ENCODE measurements around the gene PHF21B. TPM values are rescaled to one million over a fixed set of nuclear protein-coding genes. Genes with fewer than 3 reads are reported as not detected.

Gene PHF21B
- total RNA-seq, 1 experiment from 2014 or later = 4.5 TPM

- no peak for DNase-seq (ENCODE audit: low read depth, low spot score)
These were observed 116.1 kb downstream of the PHF21B start for GRCh38 chr22:44893731-44894080.

GRCh38 chr22:44892803-44893730 is 116.7 kb downstream of the PHF21B start:
- CTCF ChIA-PET = no interaction called here

More at GRCh38 chr22:44893731-44894080, 116.1 kb downstream of the PHF21B start:
- intact Hi-C loops (cut with micrococcal nuclease; ENCODE audit: unreplicated experiment) = no loop called here
- TF ChIP-seq SIN3A (IDR thresholded peaks at IDR 0.05; ENCODE audit: borderline replicate concordance, insufficient read depth, low read depth, low read length) (no peak), CTCF (IDR thresholded peaks at IDR 0.05) (no peak), POLR2AphosphoS5 (IDR thresholded peaks at IDR 0.05; ENCODE audit: low read depth, low read length) (no peak), TCF7L2 (IDR thresholded peaks at IDR 0.05; ENCODE audit: low read depth, low read length) (no peak), REST (IDR thresholded peaks at IDR 0.05; ENCODE audit: insufficient read depth in 1 of 2, low read depth in 2 of 2, low read length in 1 of 2) (no peak)
- H3K4me1 ChIP-seq (ENCODE audit: control insufficient read depth, insufficient read depth, low read length) = no peaks in the 10 kb centered on the region
- H3K36me3 ChIP-seq (ENCODE audit: control insufficient read depth, insufficient read depth, low read length) = no peaks in the 10 kb centered on the region
- POLR2A ChIA-PET = no interaction called here
- no peaks in the 10 kb centered on the region for H3K27me3 ChIP-seq (ENCODE audit: control insufficient read depth, insufficient read depth, low read length)
- CTCF ChIA-PET = no interaction called here
- ATAC-seq = no peak
- no peaks in the 10 kb centered on the region for H3K9me3 ChIP-seq (ENCODE audit: control insufficient read depth, insufficient read depth, low read depth, low read length)
- no peak overlapping the region for H3K4me3 ChIP-seq (ENCODE audit: low read depth in 2 of 2, low read length in 2 of 2)
- no peak overlapping the region for H3K27ac ChIP-seq (ENCODE audit: low read length)
- no TSS peak for BruUV-seq (replicated peaks)
- in situ Hi-C loops (cut with HindIII; ENCODE audit: low pct_unique_long_range_greater_than_20kb, low sequenced_read_pairs) = no loop called here

More at GRCh38 chr22:44892803-44893730, 116.7 kb downstream of the PHF21B start:
- ATAC-seq (no peak), DNase-seq (ENCODE audit: low read depth, low spot score) (no peak)
- Histone ChIP-seq H3K4me3 (ENCODE audit: low read depth in 2 of 2, low read length in 2 of 2) (no peak overlapping the region), H3K4me1 (ENCODE audit: control insufficient read depth, insufficient read depth, low read length) (no peaks in the 10 kb centered on the region), H3K27ac (ENCODE audit: low read length) (no peak overlapping the region), H3K36me3 (ENCODE audit: control insufficient read depth, insufficient read depth, low read length) (no peaks in the 10 kb centered on the region), H3K9me3 (ENCODE audit: control insufficient read depth, insufficient read depth, low read depth, low read length) (no peaks in the 10 kb centered on the region), H3K27me3 (ENCODE audit: control insufficient read depth, insufficient read depth, low read length) (no peaks in the 10 kb centered on the region)
- in situ Hi-C loops (cut with HindIII; ENCODE audit: low pct_unique_long_range_greater_than_20kb, low sequenced_read_pairs) = no loop called here
- POLR2A ChIA-PET = no interaction called here
- intact Hi-C loops (cut with micrococcal nuclease; ENCODE audit: unreplicated experiment) = no loop called here
- no peak for TF ChIP-seq POLR2AphosphoS5 (IDR thresholded peaks at IDR 0.05; ENCODE audit: low read depth, low read length)
- no peak for TF ChIP-seq SIN3A (IDR thresholded peaks at IDR 0.05; ENCODE audit: borderline replicate concordance, insufficient read depth, low read depth, low read length)
- TF ChIP-seq CTCF (IDR thresholded peaks at IDR 0.05) = no peak
- no peak for TF ChIP-seq REST (IDR thresholded peaks at IDR 0.05; ENCODE audit: insufficient read depth in 1 of 2, low read depth in 2 of 2, low read length in 1 of 2)
- no peak for TF ChIP-seq TCF7L2 (IDR thresholded peaks at IDR 0.05; ENCODE audit: low read depth, low read length)
- BruUV-seq (replicated peaks) = no TSS peak
